ENCODE data around the gene PRKAB1. TPM values are rescaled to one million over a fixed set of nuclear protein-coding genes. Genes with fewer than 3 reads are reported as not detected.

The PRKAB1 gene
- total RNA-seq, 1 donor from 2014 or later, result 28.9 TPM

DNA sequence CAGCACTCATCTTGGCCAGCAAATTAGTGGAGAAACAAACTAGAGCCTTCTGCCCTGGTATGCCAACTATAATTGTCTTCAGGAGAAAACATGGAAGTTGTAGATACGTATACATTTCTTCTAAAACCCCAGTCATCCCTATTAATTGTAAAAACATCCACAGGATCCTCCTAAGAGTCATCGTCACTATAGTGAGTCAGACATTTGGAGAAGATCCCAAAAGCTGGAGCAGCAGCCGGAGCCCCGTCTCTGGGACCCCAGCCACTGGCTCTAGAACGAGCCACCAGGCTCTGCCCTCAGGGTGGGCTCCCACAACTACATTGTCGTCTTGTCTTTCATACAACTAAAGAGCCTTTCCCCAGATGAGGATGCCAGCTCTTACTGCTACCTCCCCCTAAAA is 15.5 kb downstream of the PRKAB1 start:
- Histone ChIP-seq H3K27me3 (ENCODE audit: control insufficient read depth, insufficient read depth, low read length) (no peaks in the 10 kb centered on the region), H3K36me3 (ENCODE audit: control insufficient read depth, insufficient read depth, low read length) (peaks cover 5% of the 10 kb centered on the region), H3K4me3 (ENCODE audit: low read depth, low read length) (no peak overlapping the region)
- TF ChIP-seq, protein P1, sequence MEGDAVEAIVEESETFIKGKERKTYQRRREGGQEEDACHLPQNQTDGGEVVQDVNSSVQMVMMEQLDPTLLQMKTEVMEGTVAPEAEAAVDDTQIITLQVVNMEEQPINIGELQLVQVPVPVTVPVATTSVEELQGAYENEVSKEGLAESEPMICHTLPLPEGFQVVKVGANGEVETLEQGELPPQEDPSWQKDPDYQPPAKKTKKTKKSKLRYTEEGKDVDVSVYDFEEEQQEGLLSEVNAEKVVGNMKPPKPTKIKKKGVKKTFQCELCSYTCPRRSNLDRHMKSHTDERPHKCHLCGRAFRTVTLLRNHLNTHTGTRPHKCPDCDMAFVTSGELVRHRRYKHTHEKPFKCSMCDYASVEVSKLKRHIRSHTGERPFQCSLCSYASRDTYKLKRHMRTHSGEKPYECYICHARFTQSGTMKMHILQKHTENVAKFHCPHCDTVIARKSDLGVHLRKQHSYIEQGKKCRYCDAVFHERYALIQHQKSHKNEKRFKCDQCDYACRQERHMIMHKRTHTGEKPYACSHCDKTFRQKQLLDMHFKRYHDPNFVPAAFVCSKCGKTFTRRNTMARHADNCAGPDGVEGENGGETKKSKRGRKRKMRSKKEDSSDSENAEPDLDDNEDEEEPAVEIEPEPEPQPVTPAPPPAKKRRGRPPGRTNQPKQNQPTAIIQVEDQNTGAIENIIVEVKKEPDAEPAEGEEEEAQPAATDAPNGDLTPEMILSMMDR (IDR thresholded peaks at IDR 0.05; ENCODE audit: insufficient read depth, low read length, poor library complexity, severe bottlenecking), result no peak
- no peak for DNase-seq (ENCODE audit: low read depth)

DNA sequence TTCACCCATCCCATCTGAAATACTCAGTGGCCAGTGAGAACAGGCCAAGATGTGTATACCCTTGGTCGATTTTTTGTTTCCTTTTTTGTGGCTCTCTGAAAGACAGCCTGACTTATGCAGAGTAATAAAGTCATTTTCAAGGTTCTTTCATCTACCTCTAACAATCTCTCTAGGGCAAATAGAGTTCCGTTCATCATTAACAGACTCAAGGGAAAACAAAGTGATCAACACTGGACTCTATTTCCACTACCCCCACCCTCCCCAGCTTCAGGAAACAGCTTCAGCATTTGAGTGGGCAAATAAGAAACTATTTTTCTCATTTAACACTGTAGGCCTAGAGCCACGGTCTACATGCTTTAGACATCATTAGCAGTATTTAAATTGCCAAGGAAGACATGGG is 15.9 kb downstream of the PRKAB1 start:
- Histone ChIP-seq H3K36me3 (ENCODE audit: control insufficient read depth, insufficient read depth, low read length) (peaks cover 5% of the 10 kb centered on the region), H3K27me3 (ENCODE audit: control insufficient read depth, insufficient read depth, low read length) (no peaks in the 10 kb centered on the region), H3K4me3 (ENCODE audit: low read depth, low read length) (no peak overlapping the region)
- TF ChIP-seq, protein P1 (IDR thresholded peaks at IDR 0.05; ENCODE audit: insufficient read depth, low read length, poor library complexity, severe bottlenecking), result no peak
- DNase-seq (ENCODE audit: low read depth), result no peak

DNA sequence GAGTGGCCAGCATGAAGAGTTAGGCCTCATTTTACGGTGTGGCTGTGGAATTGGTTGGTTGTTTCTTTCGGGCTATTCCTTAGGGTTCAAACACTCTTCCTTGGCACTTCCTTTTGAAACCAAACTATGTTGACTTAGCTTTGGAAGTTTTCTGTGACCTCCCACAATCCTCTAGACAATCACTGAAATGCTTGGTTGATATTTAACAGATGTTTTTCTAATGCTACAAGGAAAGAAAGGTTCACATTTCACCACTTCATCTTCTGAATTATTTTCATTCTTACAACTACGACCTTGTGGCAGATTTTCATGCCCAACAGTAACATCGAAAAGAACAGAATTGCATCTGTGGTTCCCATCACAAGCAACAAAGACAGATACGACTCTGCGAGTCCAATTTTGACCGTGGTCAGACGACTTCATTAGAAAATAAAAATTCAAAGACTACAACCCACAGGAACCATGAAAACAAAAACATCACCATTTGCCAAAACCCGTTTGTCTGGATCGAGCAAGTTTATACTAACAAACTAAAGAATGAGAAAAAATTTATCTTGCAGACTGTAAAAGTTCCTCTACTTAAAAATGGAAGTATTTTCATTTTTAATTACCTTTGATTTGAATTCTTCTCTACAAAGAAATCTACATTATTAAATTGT is 16.9 kb downstream of the PRKAB1 start:
- no peak overlapping the region for H3K4me3 ChIP-seq (ENCODE audit: low read depth, low read length)
- DNase-seq (ENCODE audit: low read depth), result no peak
- peaks cover 2% of the 10 kb centered on the region for H3K36me3 ChIP-seq (ENCODE audit: control insufficient read depth, insufficient read depth, low read length)
- H3K27me3 ChIP-seq (ENCODE audit: control insufficient read depth, insufficient read depth, low read length), result no peaks in the 10 kb centered on the region
- TF ChIP-seq, protein P1 (IDR thresholded peaks at IDR 0.05; ENCODE audit: insufficient read depth, low read length, poor library complexity, severe bottlenecking), result no peak

DNA sequence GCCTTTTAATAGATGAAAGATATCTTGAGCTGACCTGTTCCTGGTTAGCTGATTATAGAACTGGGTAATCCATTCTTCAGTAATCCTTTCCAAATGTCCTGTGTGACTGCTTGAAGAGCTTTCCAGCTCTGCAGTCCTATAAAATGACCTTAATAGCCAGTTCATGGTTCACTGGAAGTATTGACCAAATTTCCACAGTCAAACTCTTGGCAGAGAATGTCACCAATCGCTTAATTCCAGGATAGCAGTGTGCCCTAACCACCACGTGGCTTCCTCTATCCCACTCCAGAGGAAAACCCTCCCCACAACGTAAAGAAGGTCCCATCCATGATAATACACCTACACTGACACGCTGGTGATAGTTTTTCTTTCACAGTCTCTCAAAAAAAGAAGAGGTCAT is 17.4 kb downstream of the PRKAB1 start:
- Histone ChIP-seq H3K36me3 (ENCODE audit: control insufficient read depth, insufficient read depth, low read length) (no peaks in the 10 kb centered on the region), H3K4me3 (ENCODE audit: low read depth, low read length) (no peak overlapping the region), H3K27me3 (ENCODE audit: control insufficient read depth, insufficient read depth, low read length) (no peaks in the 10 kb centered on the region)
- TF ChIP-seq, protein P1 (IDR thresholded peaks at IDR 0.05; ENCODE audit: insufficient read depth, low read length, poor library complexity, severe bottlenecking), result no peak
- no peak for DNase-seq (ENCODE audit: low read depth)

DNA sequence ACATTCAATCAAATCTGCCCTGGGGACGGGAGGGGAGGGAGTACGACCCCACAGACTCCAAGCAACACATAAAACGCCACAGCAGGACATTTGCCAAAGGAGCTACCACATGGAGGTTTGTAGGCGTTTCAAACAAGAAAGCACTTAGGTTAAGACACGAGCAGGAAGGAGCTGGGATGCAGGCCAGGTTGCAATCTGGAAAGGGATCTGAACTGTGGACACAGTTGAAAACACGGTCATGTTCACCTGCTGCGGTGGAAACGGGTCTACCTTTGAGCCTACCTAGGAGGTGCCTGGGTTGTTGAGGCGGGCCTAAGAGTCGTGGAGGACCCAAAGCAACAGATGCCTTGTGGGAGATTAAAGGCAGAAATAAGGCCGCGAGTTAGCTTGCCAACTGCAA is 18.4 kb downstream of the PRKAB1 start:
- TF ChIP-seq, protein P1 (IDR thresholded peaks at IDR 0.05; ENCODE audit: insufficient read depth, low read length, poor library complexity, severe bottlenecking), result no peak
- Histone ChIP-seq H3K27me3 (ENCODE audit: control insufficient read depth, insufficient read depth, low read length) (no peaks in the 10 kb centered on the region), H3K36me3 (ENCODE audit: control insufficient read depth, insufficient read depth, low read length) (no peaks in the 10 kb centered on the region), H3K4me3 (ENCODE audit: low read depth, low read length) (no peak overlapping the region)
- no peak for DNase-seq (ENCODE audit: low read depth)

DNA sequence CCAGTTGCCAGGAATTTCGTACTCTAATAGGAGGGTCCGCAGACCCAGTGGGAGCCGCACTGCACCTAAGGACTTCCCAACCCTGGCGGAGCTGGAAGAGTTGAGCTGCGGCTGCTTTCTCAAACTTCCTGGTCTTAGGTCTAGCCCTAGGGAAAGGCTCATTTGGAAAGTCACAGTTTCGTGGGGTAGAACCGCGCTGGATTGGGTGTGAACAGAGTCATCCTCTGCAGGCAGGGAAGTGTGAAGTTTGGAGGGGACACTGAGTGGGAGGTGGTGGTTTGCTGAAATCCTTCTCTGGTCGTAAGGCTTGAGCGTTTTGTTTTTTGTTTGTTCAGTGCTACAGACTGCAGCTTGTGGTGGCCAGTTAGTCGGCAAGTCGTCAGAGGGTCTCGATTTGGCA is 18.8 kb downstream of the PRKAB1 start:
- H3K36me3 ChIP-seq (ENCODE audit: control insufficient read depth, insufficient read depth, low read length), result no peaks in the 10 kb centered on the region
- TF ChIP-seq, protein P1 (IDR thresholded peaks at IDR 0.05; ENCODE audit: insufficient read depth, low read length, poor library complexity, severe bottlenecking), result no peak
- H3K27me3 ChIP-seq (ENCODE audit: control insufficient read depth, insufficient read depth, low read length), result no peaks in the 10 kb centered on the region
- H3K4me3 ChIP-seq (ENCODE audit: low read depth, low read length), result no peak overlapping the region
- no peak for DNase-seq (ENCODE audit: low read depth)

Measured in kidney epithelial cell (primary cell).